GM18519 (cell line): ENCODE data around the gene TP53TG5.
"Not testable (repeated sequence)": the region's sequence is repeated elsewhere in the genome, so short reads cannot be mapped to it uniquely, and the experiment has no call there.

Experiments used
- ATAC-seq: cut with Tn5 transposase; IDR thresholded peaks from one replicate; pipeline ENCODE4 v1.9.1; 2021; ENCODE audit warnings: mild to moderate bottlenecking, moderate library complexity; ENCODE audit not compliant: unreplicated experiment, low FRiP score

TP53TG5 gene

GRCh38 chr20:45368221-45368980, 9.7 kb downstream of the TP53TG5 start:
- ATAC-seq: peak; percentile 79

- ATAC-seq: no peak
These were observed 11.0 kb downstream of the TP53TG5 start for GRCh38 chr20:45367126-45367525.

- no peak for ATAC-seq
These were observed 11.5 kb downstream of the TP53TG5 start for GRCh38 chr20:45366631-45367030.

GRCh38 chr20:45366192-45366591, 11.9 kb downstream of the TP53TG5 start:
- no peak for ATAC-seq

GRCh38 chr20:45365444-45365970, 12.6 kb downstream of the TP53TG5 start:
- ATAC-seq: no peak

- ATAC-seq: no peak
These were observed 14.3 kb downstream of the TP53TG5 start for GRCh38 chr20:45363611-45364492.

GRCh38 chr20:45362804-45363610, 15.1 kb downstream of the TP53TG5 start, which contains the start of gene SYS1:
Gene SYS1 (plus strand): TSS chr20:45363156. CDS start chr20:45363532, 376 bp downstream.
- peak; percentile 73 for ATAC-seq

GRCh38 chr20:45361793-45362192, 16.3 kb downstream of the TP53TG5 start:
- ATAC-seq: no peak

GRCh38 chr20:45359406-45360148, 18.5 kb downstream of the TP53TG5 start:
- no peak for ATAC-seq

- no peak for ATAC-seq
These were observed 19.1 kb downstream of the TP53TG5 start for GRCh38 chr20:45359069-45359405.

GRCh38 chr20:45358282-45359068, 19.6 kb downstream of the TP53TG5 start:
- no peak for ATAC-seq

- ATAC-seq: no peak
These were observed 22.7 kb downstream of the TP53TG5 start for GRCh38 chr20:45355209-45356084.

GRCh38 chr20:45354423-45355208, 23.5 kb downstream of the TP53TG5 start:
- ATAC-seq: no peak

GRCh38 chr20:45353746-45354145, 24.4 kb downstream of the TP53TG5 start:
- no peak for ATAC-seq

- no peak for ATAC-seq
These were observed 25.4 kb downstream of the TP53TG5 start for GRCh38 chr20:45352729-45353128.

GRCh38 chr20:45350795-45351194, 27.3 kb downstream of the TP53TG5 start:
- ATAC-seq: not testable (repeated sequence)

GRCh38 chr20:45350217-45350616, 27.9 kb downstream of the TP53TG5 start:
- ATAC-seq: no peak
